RWPE2 (cell line): ENCODE results near the gene HS3ST3B1.

Source experiments
- ATAC-seq: fragments of 200-7000 bp; cut with Tn5 transposase; 3 replicates; pipeline ENCODE4 v1.9.1; 2021; ENCODE audit warnings: low read depth
- DNase-seq: peaks from one replicate; pipeline ENCODE4 v3.0.0-alpha.2; 2020; ENCODE audit warnings: low spot score
- H3K27ac ChIP-seq: fragments of 450-650 bp; 2 replicates; pipeline ENCODE4 v1.5.1; 2017; ENCODE audit warnings: mild to moderate bottlenecking; ENCODE audit not compliant: poor library complexity, severe bottlenecking
- H3K27me3 ChIP-seq: fragments of 250-450 bp; sonication (Bioruptor Pico); 2 replicates; pipeline ENCODE4 v1.5.1; 2021; ENCODE audit warnings: mild to moderate bottlenecking, moderate library complexity; ENCODE audit not compliant: insufficient read depth, poor library complexity, severe bottlenecking
- H3K36me3 ChIP-seq: fragments of 250-450 bp; sonication (Bioruptor Pico); 2 replicates; pipeline ENCODE4 v1.5.1; 2020; ENCODE audit warnings: low read depth, mild to moderate bottlenecking, moderate library complexity
- H3K4me1 ChIP-seq: fragments of 250-450 bp; sonication (Bioruptor Pico); 2 replicates; pipeline ENCODE4 v1.5.1; 2021; ENCODE audit warnings: mild to moderate bottlenecking, moderate library complexity; ENCODE audit not compliant: insufficient read depth, poor library complexity, severe bottlenecking
- H3K4me3 ChIP-seq: fragments of 250-450 bp; sonication (Bioruptor Pico); 2 replicates; pipeline ENCODE4 v1.5.1; 2021; ENCODE audit warnings: mild to moderate bottlenecking, moderate library complexity; ENCODE audit not compliant: severe bottlenecking
- H3K9me3 ChIP-seq: fragments of 250-450 bp; sonication (Bioruptor Pico); 2 replicates; pipeline ENCODE4 v1.5.1; 2021; ENCODE audit warnings: mild to moderate bottlenecking, moderate library complexity; ENCODE audit not compliant: severe bottlenecking
- CTCF ChIP-seq: fragments of 450-650 bp; IDR thresholded peaks from one replicate; pipeline ENCODE4 v1.5.1; 2017; ENCODE audit warnings: mild to moderate bottlenecking, moderate library complexity; ENCODE audit not compliant: poor library complexity, severe bottlenecking

The HS3ST3B1 gene

GRCh38 chr17:14361470-14361869 is 60.6 kb downstream of the HS3ST3B1 start:
- no peak overlapping the region for H3K27ac ChIP-seq
- no peaks in the 10 kb centered on the region for H3K27me3 ChIP-seq
- ATAC-seq, result no peak
- DNase-seq, result no peak
- H3K36me3 ChIP-seq, result no peaks in the 10 kb centered on the region
- H3K9me3 ChIP-seq, result no peaks in the 10 kb centered on the region
- H3K4me3 ChIP-seq, result no peak overlapping the region
- no peak for TF ChIP-seq CTCF
- no peaks in the 10 kb centered on the region for H3K4me1 ChIP-seq

- no peak for DNase-seq
- no peaks in the 10 kb centered on the region for H3K9me3 ChIP-seq
- no peaks in the 10 kb centered on the region for H3K27me3 ChIP-seq
- ATAC-seq, result no peak
- H3K27ac ChIP-seq, result no peak overlapping the region
- TF ChIP-seq CTCF, result no peak
- H3K4me3 ChIP-seq, result no peak overlapping the region
- H3K4me1 ChIP-seq, result no peaks in the 10 kb centered on the region
- no peaks in the 10 kb centered on the region for H3K36me3 ChIP-seq
These were observed 61.1 kb downstream of the HS3ST3B1 start for GRCh38 chr17:14361945-14362508.

GRCh38 chr17:14366199-14366598 is 65.3 kb downstream of the HS3ST3B1 start:
- no peak for TF ChIP-seq CTCF
- DNase-seq, result no peak
- H3K36me3 ChIP-seq, result no peaks in the 10 kb centered on the region
- H3K27me3 ChIP-seq, result no peaks in the 10 kb centered on the region
- no peaks in the 10 kb centered on the region for H3K9me3 ChIP-seq
- no peak overlapping the region for H3K27ac ChIP-seq
- no peak for ATAC-seq
- H3K4me1 ChIP-seq, result no peaks in the 10 kb centered on the region
- H3K4me3 ChIP-seq, result no peak overlapping the region

- DNase-seq (no peak), ATAC-seq (no peak)
- H3K36me3 ChIP-seq, result no peaks in the 10 kb centered on the region
- no peak overlapping the region for H3K27ac ChIP-seq
- no peak overlapping the region for H3K4me3 ChIP-seq
- H3K27me3 ChIP-seq, result no peaks in the 10 kb centered on the region
- no peaks in the 10 kb centered on the region for H3K9me3 ChIP-seq
- no peak for TF ChIP-seq CTCF
- H3K4me1 ChIP-seq, result no peaks in the 10 kb centered on the region
These were observed 71.6 kb downstream of the HS3ST3B1 start for GRCh38 chr17:14372461-14372860.

- no peaks in the 10 kb centered on the region for H3K9me3 ChIP-seq
- TF ChIP-seq CTCF, result no peak
- ATAC-seq, result no peak
- no peaks in the 10 kb centered on the region for H3K27me3 ChIP-seq
- H3K4me1 ChIP-seq, result no peaks in the 10 kb centered on the region
- no peak for DNase-seq
- no peaks in the 10 kb centered on the region for H3K36me3 ChIP-seq
- no peak overlapping the region for H3K4me3 ChIP-seq
- H3K27ac ChIP-seq, result no peak overlapping the region
These were observed 72.2 kb downstream of the HS3ST3B1 start for GRCh38 chr17:14372905-14373613.
